CD14-positive monocyte (primary cell): ENCODE results near the gene CRP. TPM values are rescaled to one million over a fixed set of nuclear protein-coding genes. Genes with fewer than 3 reads are reported as not detected.

Source experiments
- DNase-seq, 3 donors: peaks; one replicate each; pipeline ENCODE4 v3.0.0-alpha.2; 2011 to 2022
- H2AFZ ChIP-seq: 2 replicates; pipeline ENCODE4 v1.6.0; 2012; ENCODE audit warnings: mild to moderate bottlenecking, low read depth, low read length, inconsistent platforms; ENCODE audit not compliant: insufficient read depth, poor library complexity, severe bottlenecking
- H3K27ac ChIP-seq, 2 donors: 1 replicate in 1 of 2; 2 replicates in 1 of 2; pipeline ENCODE4 v1.5.1; 2012 to 2013; ENCODE audit warnings: low read length in 2 of 2, control low read depth in 1 of 2, inconsistent platforms in 1 of 2, low read depth in 1 of 2, mild to moderate bottlenecking in 1 of 2
- H3K27me3 ChIP-seq, 2 donors: one replicate each; pipeline versions ENCODE4 v1.6.0 to v1.6.1; 2011 to 2013; ENCODE audit warnings: low read length in 2 of 2; ENCODE audit not compliant: control insufficient read depth in 2 of 2, insufficient read depth in 2 of 2
- H3K36me3 ChIP-seq, 2 donors: replicated peaks in 1 of 2; 1 replicate in 1 of 2; 2 replicates in 1 of 2; pipeline versions ENCODE4 v1.5.1 to v1.6.1; 2012 to 2013; ENCODE audit warnings: low read length in 2 of 2, control low read depth in 1 of 2, inconsistent platforms in 1 of 2, mild to moderate bottlenecking in 1 of 2; ENCODE audit not compliant: insufficient read depth in 2 of 2, control insufficient read depth in 1 of 2
- H3K4me1 ChIP-seq, 2 donors: 1 replicate in 1 of 2; 2 replicates in 1 of 2; pipeline versions ENCODE4 v1.5.1 to v1.6.1; 2012 to 2013; ENCODE audit warnings: low read length in 2 of 2, control low read depth in 1 of 2, inconsistent platforms in 1 of 2, mild to moderate bottlenecking in 1 of 2, moderate library complexity in 1 of 2; ENCODE audit not compliant: insufficient read depth in 2 of 2, control insufficient read depth in 1 of 2
- H3K4me2 ChIP-seq: replicated peaks from 2 replicates; pipeline ENCODE3; 2012; ENCODE audit warnings: low read length, moderate library complexity, mild to moderate bottlenecking; ENCODE audit not compliant: poor library complexity, severe bottlenecking; ENCODE audit errors: extremely low read depth
- H3K4me3 ChIP-seq, 3 experiments: fragments of 200-600 bp in 1 of 3; sonication (generic) in 1 of 3; replicated peaks in 1 of 3; 1 replicate in 2 of 3; 2 replicates in 1 of 3; pipeline ENCODE4 v1.5.1; 2011 to 2013; ENCODE audit warnings: low read length in 3 of 3, mild to moderate bottlenecking in 3 of 3, control low read depth in 2 of 3, low read depth in 2 of 3, inconsistent platforms in 1 of 3, moderate library complexity in 1 of 3
- H3K79me2 ChIP-seq: 2 replicates; pipeline ENCODE4 v1.6.0; 2012; ENCODE audit warnings: mild to moderate bottlenecking, control low read depth, inconsistent platforms, low read length, moderate library complexity; ENCODE audit not compliant: insufficient read depth
- H3K9ac ChIP-seq: 2 replicates; pipeline ENCODE4 v1.6.0; 2017; ENCODE audit warnings: low read length, mild to moderate bottlenecking; ENCODE audit not compliant: insufficient read depth, poor library complexity, severe bottlenecking
- H3K9me3 ChIP-seq, 2 donors: replicated peaks in 1 of 2; 1 replicate in 1 of 2; 2 replicates in 1 of 2; pipeline versions ENCODE4 v1.5.1 to v1.6.1; 2012 to 2013; ENCODE audit warnings: low read length in 2 of 2, control low read depth in 1 of 2; ENCODE audit not compliant: control insufficient read depth in 1 of 2, insufficient read depth in 1 of 2
- H4K20me1 ChIP-seq: 2 replicates; pipeline ENCODE4 v1.6.0; 2012; ENCODE audit warnings: mild to moderate bottlenecking, low read length, control low read depth, moderate library complexity; ENCODE audit not compliant: insufficient read depth
- H3K27ac Mint-ChIP-seq, 7 donors: one replicate each; pipeline ENCODE4 v1.8.0; 2020; ENCODE audit warnings: mild to moderate bottlenecking in 7 of 7, mixed read lengths in 7 of 7, moderate library complexity in 6 of 7, inconsistent platforms in 2 of 7
- H3K27me3 Mint-ChIP-seq, 3 donors: one replicate each; pipeline ENCODE4 v1.8.0; 2021 to 2022; ENCODE audit warnings: low read depth in 3 of 3, mild to moderate bottlenecking in 3 of 3, mixed read lengths in 3 of 3, moderate library complexity in 3 of 3, inconsistent platforms in 1 of 3
- H3K36me3 Mint-ChIP-seq, 2 donors: one replicate each; pipeline ENCODE4 v1.8.0; 2020; ENCODE audit warnings: mixed read lengths in 2 of 2, inconsistent platforms in 1 of 2, mild to moderate bottlenecking in 1 of 2
- H3K4me1 Mint-ChIP-seq: one replicate; pipeline ENCODE4 v1.8.0; 2020; ENCODE audit warnings: mild to moderate bottlenecking, mixed read lengths
- H3K4me3 Mint-ChIP-seq, 2 donors: one replicate each; pipeline ENCODE4 v1.8.0; 2020; ENCODE audit warnings: mild to moderate bottlenecking in 2 of 2, mixed read lengths in 2 of 2, moderate library complexity in 1 of 2
- H3K9me3 Mint-ChIP-seq, 7 donors: one replicate each; pipeline ENCODE4 v1.8.0; 2020 to 2022; ENCODE audit warnings: mixed read lengths in 7 of 7, mild to moderate bottlenecking in 6 of 7, moderate library complexity in 6 of 7, inconsistent platforms in 2 of 7
- CTCF ChIP-seq: fragments of 200-600 bp; IDR thresholded peaks from one replicate; pipeline ENCODE4 v1.8.0; 2022; ENCODE audit warnings: antibody characterized with exemption, mild to moderate bottlenecking
- WGBS: methylation state at CpG from one replicate; pipeline ENCODE4 v1.1.5; 2013; ENCODE audit warnings: missing lambda C conversion rate; ENCODE audit not compliant: insufficient coverage; 5-methylcytosine and 5-hydroxymethylcytosine counted together
- intact Hi-C, 2 donors: fragments of 100-400 bp; cut with micrococcal nuclease; formaldehyde crosslinking; loops; one replicate each; pipeline versions ENCODE4 v1.15.0 to v1.15.1; 2023
- polyA plus RNA-seq, 3 donors: library from polyadenylated mRNA; depleted of rRNA in 1 of 3; unstranded in 2 of 3; stranded (reverse) in 1 of 3; fragments of 300-500 nt in 2 of 3; fragments of >200 nt in 1 of 3; fragmentation: Illumina TruSeq in 2 of 3; gene quantifications; 1 replicate in 2 of 3; 2 replicates in 1 of 3; pipeline ENCODE4 v1.2.3, GENCODE V29; 2012 to 2021

CRP gene
- polyA plus RNA-seq, 3 donors = not detected

- no peak overlapping the region for H2AFZ ChIP-seq
- no peak overlapping the region for H3K9ac ChIP-seq
- H3K4me2 ChIP-seq = no peak overlapping the region
- H3K36me3 Mint-ChIP-seq = no peaks in the 10 kb centered on the region
- H3K79me2 ChIP-seq = no peaks in the 10 kb centered on the region
- H3K9me3 ChIP-seq = no peaks in the 10 kb centered on the region
- H3K27me3 ChIP-seq = no peaks in the 10 kb centered on the region
- H3K27ac Mint-ChIP-seq = peak overlapping the region in 1 of 7 donors; percentile 57
- H3K27ac ChIP-seq = no peak overlapping the region
- no peaks in the 10 kb centered on the region for H3K4me1 ChIP-seq
- 96% methylated on average over 2 of the region's 3 CpGs for WGBS
- no peak for DNase-seq
- no peaks in the 10 kb centered on the region for H3K36me3 ChIP-seq
- TF ChIP-seq CTCF = no peak
- peaks cover 0 to 4% (median 2%) of the 10 kb centered on the region in 3 donors for H3K27me3 Mint-ChIP-seq
- H3K9me3 Mint-ChIP-seq = peaks cover 0 to 4% (median 0%) of the 10 kb centered on the region in 7 donors
- no peaks in the 10 kb centered on the region for H4K20me1 ChIP-seq
- H3K4me3 Mint-ChIP-seq = no peak overlapping the region
- H3K4me3 ChIP-seq = no peak overlapping the region
- intact Hi-C loops = no loop called here
- no peaks in the 10 kb centered on the region for H3K4me1 Mint-ChIP-seq
Measured at GRCh38 chr1:159705904-159706256, 8.5 kb downstream of the CRP start.

- Mint-ChIP-seq H3K27ac (no peak overlapping the region), H3K9me3 (peaks cover 0 to 4% (median 0%) of the 10 kb centered on the region in 7 donors), H3K4me1 (peaks cover under 1% of the 10 kb centered on the region), H3K27me3 (peaks cover 0 to 4% (median 0%) of the 10 kb centered on the region in 3 donors), H3K36me3 (no peaks in the 10 kb centered on the region), H3K4me3 (no peak overlapping the region)
- no peak overlapping the region for H2AFZ ChIP-seq
- H3K9me3 ChIP-seq = no peaks in the 10 kb centered on the region
- H3K36me3 ChIP-seq = no peaks in the 10 kb centered on the region
- WGBS = 90% methylated on average over 2 of the region's 7 CpGs
- H4K20me1 ChIP-seq = no peaks in the 10 kb centered on the region
- H3K27ac ChIP-seq = no peak overlapping the region
- no peaks in the 10 kb centered on the region for H3K27me3 ChIP-seq
- no peak for DNase-seq
- no peaks in the 10 kb centered on the region for H3K4me1 ChIP-seq
- intact Hi-C loops = no loop called here
- TF ChIP-seq CTCF = no peak
- no peak overlapping the region for H3K4me3 ChIP-seq
- no peaks in the 10 kb centered on the region for H3K79me2 ChIP-seq
- H3K9ac ChIP-seq = no peak overlapping the region
- no peak overlapping the region for H3K4me2 ChIP-seq
Measured at GRCh38 chr1:159705251-159705903, 9.0 kb downstream of the CRP start.
